Diencephalon (tissue), 1 donor: ENCODE results near the gene PDK2. TPM values are rescaled to one million over a fixed set of nuclear protein-coding genes. Genes with fewer than 3 reads are reported as not detected.

ENCODE experiments used
- total RNA-seq: library from RNA; depleted of rRNA; stranded (reverse); fragments of >200 nt; gene quantifications from one replicate; pipeline ENCODE4 v1.2.3, GENCODE V29; 2014

The PDK2 gene
- total RNA-seq, result 21.5 TPM

DNA sequence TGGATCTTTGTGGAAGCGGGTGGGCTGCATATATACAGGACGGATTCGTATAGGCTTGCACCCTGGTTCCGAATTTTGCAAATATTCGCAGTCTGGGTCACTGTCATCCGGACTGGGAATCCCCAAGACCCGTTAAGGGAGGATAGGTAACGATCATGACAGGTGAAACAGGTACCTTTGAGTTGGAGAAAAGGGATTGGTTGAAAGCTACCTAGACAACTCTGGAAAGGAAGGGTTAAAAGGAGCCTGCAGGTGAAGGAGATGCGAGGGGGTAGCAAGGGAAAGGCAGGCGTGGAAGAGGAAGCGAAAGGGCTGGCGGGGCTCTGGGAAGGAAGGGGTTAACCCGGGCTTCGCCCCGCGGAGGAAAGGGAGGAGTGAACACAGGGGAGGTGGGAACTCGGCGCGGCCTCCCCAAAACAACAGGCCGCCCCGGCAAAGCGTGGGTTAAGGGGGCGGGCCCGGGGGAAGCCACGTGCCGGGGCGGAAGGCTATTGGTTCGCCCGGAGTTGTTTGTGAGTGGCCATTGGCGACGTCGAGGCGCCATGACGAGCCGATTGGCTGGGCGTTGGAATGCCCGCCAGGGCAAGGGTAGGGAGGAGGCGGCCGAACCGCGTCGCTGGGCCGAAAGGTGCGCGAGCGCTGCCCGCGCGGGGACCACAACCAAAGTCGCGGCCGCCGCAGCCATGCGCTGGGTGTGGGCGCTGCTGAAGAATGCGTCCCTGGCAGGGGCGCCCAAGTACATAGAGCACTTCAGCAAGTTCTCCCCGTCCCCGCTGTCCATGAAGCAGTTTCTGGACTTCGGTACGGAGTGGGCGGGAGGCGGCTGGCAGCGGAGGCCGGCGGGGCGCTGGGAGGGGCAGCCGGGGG lies at the start of gene PDK2:
PDK2 (plus strand) TSS at position 599 of the 867 bp plus-strand sequence; CDS start at position 684, 85 bp downstream.

DNA sequence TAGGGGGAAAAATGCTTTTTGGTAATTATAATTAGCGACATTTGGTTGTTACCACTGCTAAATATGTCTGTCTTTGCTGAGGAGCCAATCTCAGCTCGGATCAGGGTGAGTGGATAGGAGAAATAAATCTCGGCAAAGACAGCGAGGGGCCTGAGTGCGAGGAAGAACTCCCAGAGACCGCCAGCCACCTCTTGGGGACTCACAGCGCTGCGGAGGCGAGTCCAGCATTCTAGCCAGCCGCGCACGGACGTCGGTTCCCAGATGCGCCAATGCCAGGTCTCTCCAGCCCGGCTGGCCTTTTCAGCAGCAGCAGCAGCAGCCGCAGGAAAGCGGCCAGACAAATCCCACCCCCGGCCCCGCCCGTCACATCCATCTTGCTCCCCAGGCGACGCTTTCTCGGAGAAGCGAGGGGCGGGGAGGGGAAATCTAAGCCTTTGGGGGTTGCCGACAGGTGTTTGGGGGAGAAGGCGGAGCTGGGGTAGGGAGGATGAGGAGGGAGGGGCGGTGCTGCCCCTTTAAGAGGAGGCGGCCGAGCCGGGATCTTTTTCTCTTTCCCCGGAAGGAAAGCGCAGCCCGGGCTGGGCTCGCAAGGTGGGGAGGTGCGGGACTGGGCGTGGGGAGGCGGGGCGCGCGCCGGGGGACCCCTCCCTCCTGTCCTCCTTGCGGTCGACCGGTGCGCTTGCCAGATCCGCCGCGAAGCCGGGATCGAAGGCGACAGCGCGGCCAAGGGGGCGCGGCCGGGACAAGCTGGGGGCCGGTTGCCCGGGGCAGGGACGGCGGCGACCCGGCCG lies 39.5 kb upstream of the PDK2 start, which contains the start of gene ITGA3:
ITGA3 (plus strand) TSS at position 685 of the 791 bp plus-strand sequence. CDS start 330 bp downstream, outside the sequence.

DNA sequence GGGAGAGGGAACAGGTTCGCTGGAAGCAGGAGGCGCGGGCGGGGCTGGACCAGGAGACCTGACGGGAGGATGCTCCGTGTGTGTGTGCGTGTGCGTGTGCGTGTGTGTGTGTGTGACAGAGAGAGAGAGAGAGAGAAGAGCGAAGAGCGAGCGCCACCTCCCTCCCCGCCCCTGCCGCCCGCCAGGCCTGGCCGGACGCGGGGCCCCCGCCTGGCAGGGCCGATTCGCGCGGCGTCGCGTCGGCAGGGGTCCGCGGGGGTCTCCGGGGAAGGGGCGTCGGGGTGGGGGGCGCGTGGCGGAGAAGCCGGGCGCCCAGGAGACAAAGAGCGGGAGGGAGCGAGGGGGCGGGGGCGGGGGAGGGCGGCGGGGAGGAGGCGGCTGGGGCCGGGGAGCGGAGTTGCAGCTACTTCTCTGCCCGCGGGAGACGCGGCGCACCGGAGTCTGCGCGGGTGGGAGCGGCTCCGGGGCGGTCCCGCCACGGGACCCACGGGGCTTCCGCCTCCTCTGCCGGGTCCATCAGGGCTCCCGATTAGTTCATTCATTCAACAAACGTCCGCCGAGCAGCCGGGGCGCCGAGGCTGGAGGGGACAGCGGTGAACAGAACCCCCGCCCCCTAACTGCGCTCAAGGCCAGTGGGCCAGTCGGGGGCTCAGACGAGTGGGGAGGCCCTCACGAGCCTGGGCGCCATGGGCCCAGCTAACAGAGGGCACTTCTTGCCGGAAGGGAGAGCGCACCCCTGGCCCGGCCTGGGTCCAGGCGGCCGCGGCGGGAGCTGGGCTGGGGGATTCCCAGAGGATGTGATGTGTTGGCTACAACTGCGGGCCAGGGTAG lies 34.8 kb downstream of the PDK2 start, which contains the start of gene SAMD14:
SAMD14 (minus strand) TSS at position 433 of the 831 bp plus-strand sequence. CDS start 5,201 bp downstream, outside the sequence.

DNA sequence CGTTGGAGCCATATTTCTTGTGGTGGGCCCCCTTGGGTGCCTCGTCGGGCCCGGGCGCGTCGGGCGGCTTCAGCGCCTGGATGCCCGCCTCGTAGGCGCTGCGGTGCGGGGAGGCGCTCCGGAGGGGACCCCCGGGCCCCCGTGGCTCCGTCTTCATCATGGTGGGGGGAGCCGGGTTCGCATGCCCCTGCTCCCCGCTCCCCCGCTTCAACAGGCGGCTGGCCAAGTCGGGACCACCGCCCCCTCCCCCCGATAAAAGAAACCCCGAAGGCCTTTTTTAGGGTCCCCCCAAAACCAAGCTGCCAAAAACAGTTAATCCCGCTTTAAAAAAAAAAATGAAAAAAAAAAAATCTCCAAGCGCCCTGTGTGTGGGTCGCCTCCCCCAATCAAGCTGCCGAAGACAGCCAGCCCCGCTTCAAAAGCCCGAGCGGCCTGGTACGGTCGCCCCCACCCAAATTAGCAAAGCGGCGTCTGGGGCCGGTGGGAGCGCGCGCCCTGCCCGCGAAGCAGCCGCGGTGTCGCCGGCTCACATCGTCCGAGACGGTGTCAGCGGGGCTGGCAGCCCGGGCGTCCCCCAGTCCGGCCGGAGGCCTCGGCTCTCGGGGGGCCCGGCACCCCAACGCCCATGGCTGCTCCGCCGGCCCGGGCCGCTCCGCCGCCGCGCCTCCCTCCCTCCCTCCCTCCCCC lies 55.3 kb downstream of the PDK2 start, which contains the start of gene PPP1R9B:
PPP1R9B (minus strand) TSS at position 324 of the 687 bp plus-strand sequence; CDS start at position 160, 164 bp downstream.

Other genes starting within 250 kb of the PDK2 start
- not detected for gene TAC4, start 247.3 kb upstream of the PDK2 start, total RNA-seq
- not detected for gene DLX4, start 126.2 kb upstream of the PDK2 start, total RNA-seq
- not detected for gene DLX3, start 100.1 kb upstream of the PDK2 start, total RNA-seq
- gene ITGA3, start 39.2 kb upstream of the PDK2 start, total RNA-seq, result 33.4 TPM
- gene SAMD14, start 34.8 kb downstream of the PDK2 start, total RNA-seq, result 29.8 TPM
- 59.7 TPM for gene PPP1R9B, start 55.3 kb downstream of the PDK2 start, total RNA-seq
- not detected for gene SGCA, start 70.7 kb downstream of the PDK2 start, total RNA-seq
- gene COL1A1, start 106.3 kb downstream of the PDK2 start, total RNA-seq, result 42.7 TPM
- not detected for gene TMEM92, start 179.1 kb downstream of the PDK2 start, total RNA-seq